Adrenal gland (tissue), 5 donors: ENCODE results near the gene GPSM1.

Experiments used
- CTCF ChIP-seq, 6 experiments: fragments of 450-650 bp in 4 of 6; fragments of 200-600 bp in 2 of 6; sonication (generic) in 1 of 6; IDR thresholded peaks; 1 replicate in 5 of 6; 2 replicates in 1 of 6; pipeline versions ENCODE4 v1.5.1 to v1.8.0; 2016 to 2021; ENCODE audit warnings: antibody characterized with exemption in 6 of 6, mild to moderate bottlenecking in 2 of 6, moderate library complexity in 1 of 6
- POLR2A ChIP-seq, 2 donors: fragments of 450-650 bp; IDR thresholded peaks; one replicate each; pipeline ENCODE4 v1.6.1; 2017; ENCODE audit warnings: antibody characterized with exemption in 2 of 2, mild to moderate bottlenecking in 2 of 2, moderate library complexity in 1 of 2
- donor health status: DM: no; HTN: no; CAD: no.

- TF ChIP-seq CTCF (IDR thresholded peaks at IDR 0.05) = no peak
- TF ChIP-seq POLR2A (IDR thresholded peaks at IDR 0.05) = no peak
These were observed 48.4 kb upstream of the GPSM1 start for GRCh38 chr9:136278894-136279293.
